ENCODE results near the gene CHRDL2.

CHRDL2 gene

DNA sequence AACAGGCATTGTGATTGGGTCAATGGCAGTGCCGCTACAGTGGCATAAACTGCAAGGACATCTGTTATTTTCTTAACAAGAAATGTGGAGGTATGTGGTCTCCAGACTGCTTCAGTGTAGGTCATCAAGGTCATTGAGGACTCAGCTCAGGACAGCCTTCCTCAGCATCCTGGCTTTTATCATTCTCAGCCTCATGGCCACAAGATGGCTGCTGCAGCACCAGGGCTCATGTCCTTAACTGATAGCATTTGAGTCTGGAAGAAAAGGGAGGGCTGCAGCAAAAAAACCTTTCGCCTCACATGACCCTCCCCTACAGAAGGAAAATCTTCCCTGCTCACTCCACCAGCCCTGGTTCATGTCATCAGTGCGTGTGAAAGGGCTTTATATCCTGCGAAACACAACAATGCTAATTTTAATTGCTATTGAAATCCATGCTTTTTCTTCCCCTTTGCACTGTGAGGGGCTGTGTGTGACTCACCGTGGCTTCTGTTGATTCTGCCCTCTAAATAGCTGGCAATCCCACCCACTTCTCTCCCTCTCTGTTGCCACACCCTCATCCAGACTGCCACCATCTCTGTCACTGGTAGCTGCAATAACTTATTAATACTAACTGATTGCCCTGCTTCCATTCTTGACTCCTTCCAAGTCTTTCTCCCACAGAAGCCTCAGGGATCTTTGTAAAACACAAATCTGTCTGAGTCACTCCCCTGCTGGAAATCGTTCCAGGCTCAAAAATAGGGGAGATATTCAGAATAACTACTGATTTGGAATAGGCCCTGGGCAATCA is 43.8 kb downstream of the CHRDL2 start:
- H4K20me1 ChIP-seq (ENCODE audit: insufficient read depth, low read length), result no peaks in the 10 kb centered on the region
- no peaks in the 10 kb centered on the region for H3K9me2 ChIP-seq (replicated peaks; ENCODE audit: insufficient read depth, low read length)
- no peak overlapping the region for H3K9ac ChIP-seq (ENCODE audit: low read length)
- no peaks in the 10 kb centered on the region for H3K9me3 ChIP-seq (replicated peaks; ENCODE audit: insufficient read depth, low read length)
- no peaks in the 10 kb centered on the region for H3K36me3 ChIP-seq (replicated peaks; ENCODE audit: insufficient read depth, low read length)
- no peaks in the 10 kb centered on the region for H3K79me2 ChIP-seq (ENCODE audit: low read length)
- no peaks in the 10 kb centered on the region for H3F3A ChIP-seq (ENCODE audit: insufficient read depth, low read length)
- no peak for DNase-seq
- H3K4me3 ChIP-seq (ENCODE audit: low read length), result no peak overlapping the region
- no peaks in the 10 kb centered on the region for H3K27me3 ChIP-seq (replicated peaks; ENCODE audit: insufficient read depth, low read length)
- no peak overlapping the region for H3K27ac ChIP-seq (ENCODE audit: low read length)
- no peak overlapping the region for H3K4me2 ChIP-seq (ENCODE audit: low read depth, low read length)
- TF ChIP-seq, protein P1, sequence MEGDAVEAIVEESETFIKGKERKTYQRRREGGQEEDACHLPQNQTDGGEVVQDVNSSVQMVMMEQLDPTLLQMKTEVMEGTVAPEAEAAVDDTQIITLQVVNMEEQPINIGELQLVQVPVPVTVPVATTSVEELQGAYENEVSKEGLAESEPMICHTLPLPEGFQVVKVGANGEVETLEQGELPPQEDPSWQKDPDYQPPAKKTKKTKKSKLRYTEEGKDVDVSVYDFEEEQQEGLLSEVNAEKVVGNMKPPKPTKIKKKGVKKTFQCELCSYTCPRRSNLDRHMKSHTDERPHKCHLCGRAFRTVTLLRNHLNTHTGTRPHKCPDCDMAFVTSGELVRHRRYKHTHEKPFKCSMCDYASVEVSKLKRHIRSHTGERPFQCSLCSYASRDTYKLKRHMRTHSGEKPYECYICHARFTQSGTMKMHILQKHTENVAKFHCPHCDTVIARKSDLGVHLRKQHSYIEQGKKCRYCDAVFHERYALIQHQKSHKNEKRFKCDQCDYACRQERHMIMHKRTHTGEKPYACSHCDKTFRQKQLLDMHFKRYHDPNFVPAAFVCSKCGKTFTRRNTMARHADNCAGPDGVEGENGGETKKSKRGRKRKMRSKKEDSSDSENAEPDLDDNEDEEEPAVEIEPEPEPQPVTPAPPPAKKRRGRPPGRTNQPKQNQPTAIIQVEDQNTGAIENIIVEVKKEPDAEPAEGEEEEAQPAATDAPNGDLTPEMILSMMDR (IDR thresholded peaks at IDR 0.05; ENCODE audit: low read length), result no peak
- no peak overlapping the region for H2AFZ ChIP-seq (ENCODE audit: low read length)
- no peaks in the 10 kb centered on the region for H3K4me1 ChIP-seq (ENCODE audit: low read length)

DNA sequence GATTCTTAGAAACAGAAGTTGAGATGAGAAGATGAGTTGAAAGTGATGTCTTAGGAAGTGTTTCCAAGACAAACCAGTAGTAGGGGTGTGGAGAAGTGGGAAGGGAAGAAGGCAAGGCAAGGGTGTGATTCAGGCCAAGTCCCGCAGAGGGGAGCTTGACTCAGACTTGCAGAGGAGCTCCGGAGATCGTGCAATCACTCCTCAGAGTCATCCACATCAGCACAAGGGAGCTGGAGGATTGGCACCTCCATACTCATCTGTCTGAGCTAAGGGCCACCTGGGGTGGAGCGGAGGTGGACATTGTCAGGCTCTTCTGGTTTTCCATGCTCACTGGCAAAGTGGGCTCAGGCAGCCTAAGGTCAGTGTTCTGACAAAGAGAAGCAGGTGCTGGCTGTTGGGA is 44.4 kb downstream of the CHRDL2 start:
- Histone ChIP-seq H3K27ac (ENCODE audit: low read length) (no peak overlapping the region), H3K36me3 (replicated peaks; ENCODE audit: insufficient read depth, low read length) (no peaks in the 10 kb centered on the region), H3K4me2 (ENCODE audit: low read depth, low read length) (no peak overlapping the region), H3K9me3 (replicated peaks; ENCODE audit: insufficient read depth, low read length) (no peaks in the 10 kb centered on the region), H2AFZ (ENCODE audit: low read length) (no peak overlapping the region), H4K20me1 (ENCODE audit: insufficient read depth, low read length) (no peaks in the 10 kb centered on the region), H3K9me2 (replicated peaks; ENCODE audit: insufficient read depth, low read length) (no peaks in the 10 kb centered on the region), H3K9ac (ENCODE audit: low read length) (no peak overlapping the region), H3K79me2 (ENCODE audit: low read length) (no peaks in the 10 kb centered on the region), H3K4me1 (ENCODE audit: low read length) (no peaks in the 10 kb centered on the region), H3F3A (ENCODE audit: insufficient read depth, low read length) (no peaks in the 10 kb centered on the region), H3K27me3 (replicated peaks; ENCODE audit: insufficient read depth, low read length) (no peaks in the 10 kb centered on the region), H3K4me3 (ENCODE audit: low read length) (no peak overlapping the region)
- DNase-seq, result no peak
- no peak for TF ChIP-seq EZH2phosphoT487 (IDR thresholded peaks at IDR 0.05; ENCODE audit: low read length)
- TF ChIP-seq, protein P1 (IDR thresholded peaks at IDR 0.05; ENCODE audit: low read length), result no peak

DNA sequence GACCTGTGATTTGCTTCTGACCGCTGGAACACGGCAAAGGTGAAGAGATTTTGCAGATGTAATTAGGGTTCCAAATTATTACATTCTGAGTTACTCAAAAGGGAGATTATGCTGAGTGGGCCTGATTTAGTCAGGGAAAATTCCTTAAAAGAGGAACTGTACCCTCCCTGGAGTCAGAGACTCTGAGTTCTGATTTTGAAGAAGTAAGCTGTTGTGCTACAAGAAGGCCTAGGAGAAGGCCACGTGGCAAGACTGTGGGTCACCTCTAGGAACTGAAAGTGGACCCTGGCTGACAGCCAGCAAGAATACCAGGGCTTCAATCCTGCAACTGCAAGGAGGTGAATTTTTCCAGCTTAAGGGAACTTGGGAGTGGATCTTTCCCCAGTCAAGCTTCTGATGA is 45.3 kb downstream of the CHRDL2 start:
- H3K79me2 ChIP-seq (ENCODE audit: low read length), result no peaks in the 10 kb centered on the region
- no peaks in the 10 kb centered on the region for H3K36me3 ChIP-seq (replicated peaks; ENCODE audit: insufficient read depth, low read length)
- no peaks in the 10 kb centered on the region for H4K20me1 ChIP-seq (ENCODE audit: insufficient read depth, low read length)
- no peak for DNase-seq
- H3K9ac ChIP-seq (ENCODE audit: low read length), result no peak overlapping the region
- H3K9me2 ChIP-seq (replicated peaks; ENCODE audit: insufficient read depth, low read length), result no peaks in the 10 kb centered on the region
- no peak overlapping the region for H3K27ac ChIP-seq (ENCODE audit: low read length)
- no peak overlapping the region for H3K4me2 ChIP-seq (ENCODE audit: low read depth, low read length)
- no peaks in the 10 kb centered on the region for H3K4me1 ChIP-seq (ENCODE audit: low read length)
- no peaks in the 10 kb centered on the region for H3K27me3 ChIP-seq (replicated peaks; ENCODE audit: insufficient read depth, low read length)
- no peaks in the 10 kb centered on the region for H3K9me3 ChIP-seq (replicated peaks; ENCODE audit: insufficient read depth, low read length)
- no peak overlapping the region for H3K4me3 ChIP-seq (ENCODE audit: low read length)
- H2AFZ ChIP-seq (ENCODE audit: low read length), result no peak overlapping the region
- no peak for TF ChIP-seq EZH2phosphoT487 (IDR thresholded peaks at IDR 0.05; ENCODE audit: low read length)
- TF ChIP-seq EZH2 (optimal IDR thresholded peaks at IDR 0.05; ENCODE audit: low read depth, low read length), result no peak
- TF ChIP-seq, protein P1 (IDR thresholded peaks at IDR 0.05; ENCODE audit: low read length), result no peak
- no peaks in the 10 kb centered on the region for H3F3A ChIP-seq (ENCODE audit: insufficient read depth, low read length)

Data from MM.1S (cell line).